ENCODE measurements around the gene SLC25A15. TPM values are rescaled to one million over a fixed set of nuclear protein-coding genes. Genes with fewer than 3 reads are reported as not detected.

The SLC25A15 gene
- total and polyA plus RNA-seq, 2 donors (not counting 1 experiment from before 2014, with no cell fraction given): 6.8 to 9.6 TPM

GRCh38 chr13:40770609-40770933 is 18.8 kb upstream of the SLC25A15 start:
- TF ChIP-seq EZH2 (IDR thresholded peaks at IDR 0.05; ENCODE audit: low read length, missing control alignments) (no peak), CTCF (conservative IDR thresholded peaks at IDR 0.05 in 1 of 2, IDR thresholded peaks at IDR 0.05 in 1 of 2; ENCODE audit: low read depth in 1 of 2, low read length in 2 of 2) (no peak)
- Histone ChIP-seq H3K4me3 (replicated peaks in 1 of 4; ENCODE audit: control extremely low read depth in 1 of 4, insufficient read depth in 1 of 4, low read depth in 3 of 4, low read length in 4 of 4) (peak overlapping the region; percentile 94 to 99 (median 98)), H3K4me2 (ENCODE audit: extremely low read depth, insufficient read depth, low read length) (peak overlapping the region; percentile 71), H3K27me3 (ENCODE audit: control insufficient read depth, insufficient read depth, low read length) (no peaks in the 10 kb centered on the region), H3K9me3 (ENCODE audit: control insufficient read depth, insufficient read depth, low read depth, low read length) (no peaks in the 10 kb centered on the region), H3K27ac (ENCODE audit: insufficient read depth, low read length) (peak overlapping the region; percentile 88), H3K36me3 (ENCODE audit: control insufficient read depth, insufficient read depth, low read length) (peaks cover 1% of the 10 kb centered on the region), H2AFZ (ENCODE audit: low read length) (peak overlapping the region; percentile 100), H3K4me1 (ENCODE audit: control insufficient read depth, extremely low read depth, insufficient read depth, low read length) (peaks cover 2% of the 10 kb centered on the region), H4K20me1 (ENCODE audit: control insufficient read depth, extremely low read depth, insufficient read depth, low read length) (no peaks in the 10 kb centered on the region), H3K79me2 (ENCODE audit: control insufficient read depth, insufficient read depth, low read length) (peaks cover 20% of the 10 kb centered on the region), H3K9ac (ENCODE audit: insufficient read depth, low read length) (peak overlapping the region; percentile 82)
- DNase-seq (ENCODE audit: low read depth in 2 of 2): no peak

- Histone ChIP-seq H4K20me1 (ENCODE audit: control insufficient read depth, extremely low read depth, insufficient read depth, low read length) (no peaks in the 10 kb centered on the region), H3K4me3 (replicated peaks in 1 of 4; ENCODE audit: control extremely low read depth in 1 of 4, insufficient read depth in 1 of 4, low read depth in 3 of 4, low read length in 4 of 4) (peak within 1 kb of the TSS; percentile 94 to 99 (median 98)), H3K9ac (ENCODE audit: insufficient read depth, low read length) (peak within 1 kb of the TSS; percentile 82), H3K27me3 (ENCODE audit: control insufficient read depth, insufficient read depth, low read length) (no peaks in the 10 kb centered on the region), H3K4me2 (ENCODE audit: extremely low read depth, insufficient read depth, low read length) (peak within 1 kb of the TSS; percentile 81), H3K79me2 (ENCODE audit: control insufficient read depth, insufficient read depth, low read length) (peaks cover 20% of the 10 kb centered on the region), H3K27ac (ENCODE audit: insufficient read depth, low read length) (peak within 1 kb of the TSS; percentile 88), H2AFZ (ENCODE audit: low read length) (peak within 1 kb of the TSS; percentile 100), H3K9me3 (ENCODE audit: control insufficient read depth, insufficient read depth, low read depth, low read length) (no peaks in the 10 kb centered on the region), H3K36me3 (ENCODE audit: control insufficient read depth, insufficient read depth, low read length) (peaks cover 1% of the 10 kb centered on the region), H3K4me1 (ENCODE audit: control insufficient read depth, extremely low read depth, insufficient read depth, low read length) (peaks cover 2% of the 10 kb centered on the region)
- TF ChIP-seq CTCF (conservative IDR thresholded peaks at IDR 0.05 in 1 of 2, IDR thresholded peaks at IDR 0.05 in 1 of 2; ENCODE audit: low read depth in 1 of 2, low read length in 2 of 2) (peak in 1 of 2 donors; percentile 1), EZH2 (IDR thresholded peaks at IDR 0.05; ENCODE audit: low read length, missing control alignments) (no peak)
- peak; percentile 93 to 95 for DNase-seq (ENCODE audit: low read depth in 2 of 2)
Observed at GRCh38 chr13:40770934-40771618, 18.3 kb upstream of the SLC25A15 start, which contains the start of gene MRPS31. TSS of gene MRPS31 (minus strand) at chr13:40771190. CDS start at chr13:40771136, 54 bp downstream.

GRCh38 chr13:40772765-40773473 is 16.5 kb upstream of the SLC25A15 start:
- H3K4me1 ChIP-seq (ENCODE audit: control insufficient read depth, extremely low read depth, insufficient read depth, low read length): peaks cover 2% of the 10 kb centered on the region
- no peak for TF ChIP-seq CTCF (conservative IDR thresholded peaks at IDR 0.05 in 1 of 2, IDR thresholded peaks at IDR 0.05 in 1 of 2; ENCODE audit: low read depth in 1 of 2, low read length in 2 of 2)
- H3K79me2 ChIP-seq (ENCODE audit: control insufficient read depth, insufficient read depth, low read length): peaks cover 20% of the 10 kb centered on the region
- no peak overlapping the region for H3K4me2 ChIP-seq (ENCODE audit: extremely low read depth, insufficient read depth, low read length)
- no peak for DNase-seq (ENCODE audit: low read depth in 2 of 2)
- no peaks in the 10 kb centered on the region for H3K27me3 ChIP-seq (ENCODE audit: control insufficient read depth, insufficient read depth, low read length)
- H3K9me3 ChIP-seq (ENCODE audit: control insufficient read depth, insufficient read depth, low read depth, low read length): no peaks in the 10 kb centered on the region
- H3K9ac ChIP-seq (ENCODE audit: insufficient read depth, low read length): no peak overlapping the region
- no peak overlapping the region for H2AFZ ChIP-seq (ENCODE audit: low read length)
- H4K20me1 ChIP-seq (ENCODE audit: control insufficient read depth, extremely low read depth, insufficient read depth, low read length): no peaks in the 10 kb centered on the region
- H3K4me3 ChIP-seq (replicated peaks in 1 of 4; ENCODE audit: control extremely low read depth in 1 of 4, insufficient read depth in 1 of 4, low read depth in 3 of 4, low read length in 4 of 4): no peak overlapping the region
- H3K27ac ChIP-seq (ENCODE audit: insufficient read depth, low read length): no peak overlapping the region
- H3K36me3 ChIP-seq (ENCODE audit: control insufficient read depth, insufficient read depth, low read length): no peaks in the 10 kb centered on the region

Measured in fibroblast of lung (primary cell).